H9 (cell line): ENCODE data around the gene ARHGEF10L. TPM values are rescaled to one million over a fixed set of nuclear protein-coding genes. Genes with fewer than 3 reads are reported as not detected.

Source experiments
- DNase-seq: peaks from one replicate; pipeline ENCODE4 v3.0.0-alpha.2; 2017
- H2AFZ ChIP-seq: one replicate; pipeline ENCODE4 v1.6.1; 2013; ENCODE audit warnings: mild to moderate bottlenecking, low read length, control low read depth, moderate library complexity
- H2AK5ac ChIP-seq: 2 replicates; pipeline ENCODE4 v1.6.1; 2013; ENCODE audit warnings: low read length, control low read depth, mixed read lengths; ENCODE audit not compliant: insufficient read length
- H2BK120ac ChIP-seq: one replicate; pipeline ENCODE4 v1.6.1; 2013; ENCODE audit warnings: low read depth, mild to moderate bottlenecking, low read length, control low read depth, inconsistent platforms; ENCODE audit not compliant: poor library complexity, severe bottlenecking
- H2BK12ac ChIP-seq: 2 replicates; pipeline ENCODE4 v1.6.1; 2013; ENCODE audit warnings: low read length, control low read depth, mixed read lengths, low read depth; ENCODE audit not compliant: insufficient read length
- H2BK15ac ChIP-seq: 2 replicates; pipeline ENCODE4 v1.6.1; 2013; ENCODE audit warnings: low read depth, low read length, control low read depth
- H2BK20ac ChIP-seq: one replicate; pipeline ENCODE4 v1.6.1; 2013; ENCODE audit warnings: low read depth, mild to moderate bottlenecking, low read length, control low read depth, inconsistent platforms; ENCODE audit not compliant: poor library complexity, severe bottlenecking
- H2BK5ac ChIP-seq: 2 replicates; pipeline ENCODE4 v1.6.1; 2013; ENCODE audit warnings: low read length, control low read depth, mixed read lengths; ENCODE audit not compliant: insufficient read length
- H3K14ac ChIP-seq: 2 replicates; pipeline ENCODE4 v1.6.1; 2013; ENCODE audit warnings: low read length, control low read depth; ENCODE audit not compliant: insufficient read depth
- H3K18ac ChIP-seq: 2 replicates; pipeline ENCODE4 v1.6.1; 2013; ENCODE audit warnings: low read depth, mild to moderate bottlenecking, mixed read lengths, low read length, control low read depth; ENCODE audit not compliant: insufficient read length
- H3K23ac ChIP-seq: 2 replicates; pipeline ENCODE4 v1.6.1; 2013; ENCODE audit warnings: low read length, control low read depth, mixed read lengths, low read depth; ENCODE audit not compliant: insufficient read length
- H3K23me2 ChIP-seq: 2 replicates; pipeline ENCODE4 v1.6.1; 2013; ENCODE audit warnings: low read depth, mild to moderate bottlenecking, mixed read lengths, low read length, control low read depth; ENCODE audit not compliant: insufficient read length, poor library complexity, severe bottlenecking
- H3K27ac ChIP-seq: 2 replicates; pipeline ENCODE4 v1.5.1; 2013; ENCODE audit warnings: low read length, control low read depth, mixed read lengths, low read depth; ENCODE audit not compliant: insufficient read length
- H3K27me3 ChIP-seq: 2 replicates; pipeline ENCODE4 v1.6.1; 2013; ENCODE audit warnings: low read length, control low read depth, inconsistent platforms; ENCODE audit not compliant: insufficient read depth
- H3K4ac ChIP-seq: 2 replicates; pipeline ENCODE4 v1.6.1; 2013; ENCODE audit warnings: low read depth, mild to moderate bottlenecking, control low read depth, inconsistent platforms, low read length, moderate library complexity
- H3K4me1 ChIP-seq: 2 replicates; pipeline ENCODE4 v1.6.1; 2013; ENCODE audit warnings: low read length, control low read depth, inconsistent platforms; ENCODE audit not compliant: insufficient read depth
- H3K4me2 ChIP-seq: 2 replicates; pipeline ENCODE4 v1.6.1; 2013; ENCODE audit warnings: low read length, control low read depth, mixed read lengths; ENCODE audit not compliant: insufficient read length, insufficient read depth
- H3K56ac ChIP-seq: 2 replicates; pipeline ENCODE4 v1.6.1; 2013; ENCODE audit warnings: low read depth, mild to moderate bottlenecking, mixed read lengths, low read length, control low read depth; ENCODE audit not compliant: insufficient read length
- H3K79me1 ChIP-seq: 2 replicates; pipeline ENCODE4 v1.6.1; 2013; ENCODE audit warnings: low read depth, mild to moderate bottlenecking, moderate library complexity, low read length, control low read depth, inconsistent platforms; ENCODE audit not compliant: insufficient read depth, poor library complexity, severe bottlenecking
- H3K79me2 ChIP-seq: 2 replicates; pipeline ENCODE4 v1.6.1; 2013; ENCODE audit warnings: low read length, control low read depth, inconsistent platforms; ENCODE audit not compliant: insufficient read depth
- H3K9ac ChIP-seq: 2 replicates; pipeline ENCODE4 v1.6.1; 2013; ENCODE audit warnings: low read length, control low read depth, mixed read lengths; ENCODE audit not compliant: insufficient read length; ENCODE audit errors: extremely low read depth
- H3K9me3 ChIP-seq: one replicate; pipeline ENCODE4 v1.6.1; 2013; ENCODE audit warnings: low read depth, low read length, inconsistent platforms; ENCODE audit not compliant: control insufficient read depth
- H3T11ph ChIP-seq: one replicate; pipeline ENCODE4 v1.6.1; 2013; ENCODE audit warnings: mild to moderate bottlenecking, low read length, control low read depth, inconsistent platforms
- H4K20me1 ChIP-seq: one replicate; pipeline ENCODE4 v1.6.1; 2013; ENCODE audit not compliant: control insufficient read depth, insufficient read length, insufficient read depth
- H4K5ac ChIP-seq: 2 replicates; pipeline ENCODE4 v1.6.1; 2013; ENCODE audit warnings: low read depth, mild to moderate bottlenecking, mixed read lengths, low read length, control low read depth; ENCODE audit not compliant: insufficient read length
- H4K8ac ChIP-seq: replicated peaks from 2 replicates; pipeline ENCODE4 v1.6.1; 2013; ENCODE audit warnings: low read length, control low read depth, mixed read lengths, low read depth; ENCODE audit not compliant: insufficient read length
- H4K91ac ChIP-seq: 2 replicates; pipeline ENCODE4 v1.6.1; 2013; ENCODE audit warnings: low read depth, mild to moderate bottlenecking, moderate library complexity, mixed read lengths, low read length, control low read depth; ENCODE audit not compliant: insufficient read length
- H3K27ac Mint-ChIP-seq, 3 experiments: 2 replicates in 2 of 3; 3 replicates in 1 of 3; pipeline ENCODE4 v1.8.0; 2020 to 2021; ENCODE audit warnings: mixed read lengths in 3 of 3, mild to moderate bottlenecking in 1 of 3, moderate library complexity in 1 of 3
- H3K27me3 Mint-ChIP-seq: 2 replicates; pipeline ENCODE4 v1.8.0; 2021; ENCODE audit warnings: low read depth, mild to moderate bottlenecking, moderate library complexity, mixed read lengths
- H3K36me3 Mint-ChIP-seq, 3 experiments: 2 replicates in 2 of 3; 3 replicates in 1 of 3; pipeline ENCODE4 v1.8.0; 2020 to 2021; ENCODE audit warnings: low read depth in 3 of 3, mixed read lengths in 3 of 3; ENCODE audit not compliant: insufficient read depth in 1 of 3
- H3K4me1 Mint-ChIP-seq, 2 experiments: 2 replicates each; pipeline ENCODE4 v1.8.0; 2020; ENCODE audit warnings: mixed read lengths in 2 of 2
- H3K4me3 Mint-ChIP-seq, 2 experiments: 2 replicates in 1 of 2; 3 replicates in 1 of 2; pipeline ENCODE4 v1.8.0; 2020 to 2021; ENCODE audit warnings: mild to moderate bottlenecking in 2 of 2, mixed read lengths in 2 of 2, moderate library complexity in 1 of 2
- H3K9me3 Mint-ChIP-seq, 2 experiments: 2 replicates in 1 of 2; 3 replicates in 1 of 2; pipeline ENCODE4 v1.8.0; 2020; ENCODE audit warnings: mild to moderate bottlenecking in 2 of 2, mixed read lengths in 2 of 2, moderate library complexity in 1 of 2
- WGBS: extraction: QIAGEN DNeasy Blood & Tissue Kit; methylation state at CpG from one replicate; pipeline ENCODE4 v1.1.7; 2013; ENCODE audit warnings: missing lambda C conversion rate, low lambda C conversion rate, mixed read lengths; ENCODE audit not compliant: insufficient read length; ENCODE audit errors: extremely low coverage; 5-methylcytosine and 5-hydroxymethylcytosine counted together
- total RNA-seq: library from RNA; stranded (reverse); gene quantifications from 2 replicates; pipeline ENCODE4 v1.2.1, GENCODE V29; 2021
- TF ChIP-seq, protein P1 (sequence below): fragments of 200-600 bp; sonication (generic); conservative IDR thresholded peaks from 3 replicates; pipeline ENCODE4 v1.8.0; 2021; ENCODE audit warnings: antibody characterized with exemption, mild to moderate bottlenecking

Gene ARHGEF10L
- total RNA-seq, 1 experiment from 2014 or later, result 20.2 TPM

DNA sequence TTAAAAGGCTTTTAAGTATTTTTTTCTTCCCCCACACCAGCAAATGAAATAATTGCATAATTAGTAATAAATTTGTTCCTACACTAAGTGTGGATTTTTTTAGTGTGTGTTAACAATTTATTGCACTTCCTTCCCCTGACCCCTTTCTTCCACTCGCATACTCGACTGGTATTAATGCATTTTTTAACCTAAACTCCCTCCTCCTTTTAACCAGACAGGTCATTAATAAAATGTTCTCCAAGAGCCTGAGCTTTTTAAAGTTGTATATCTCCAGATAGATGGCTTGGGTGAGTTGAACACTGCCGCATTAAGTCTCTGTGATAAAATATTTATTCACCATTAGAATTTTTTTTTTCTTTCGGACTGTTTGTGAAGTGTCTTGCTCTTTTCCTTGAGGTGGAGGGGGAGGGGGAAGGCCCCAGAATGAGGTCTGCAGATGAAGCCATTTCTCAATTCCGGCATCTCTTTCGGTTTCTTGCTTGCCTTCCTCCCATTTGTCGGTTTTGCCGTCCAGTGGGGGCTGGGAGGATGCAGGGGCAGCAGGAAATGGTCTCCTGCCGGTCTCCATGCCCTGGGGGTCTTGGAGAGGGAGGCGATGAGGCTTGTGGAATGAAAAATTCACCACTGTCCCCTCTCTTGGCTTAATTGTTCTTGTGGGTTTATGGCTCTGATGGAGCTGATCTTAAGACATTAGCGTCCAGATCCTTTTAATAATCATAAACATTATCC lies 151.6 kb downstream of the ARHGEF10L start:
- no peak overlapping the region for H3K9ac ChIP-seq
- H3K4me1 ChIP-seq, result no peaks in the 10 kb centered on the region
- H3K4me1 Mint-ChIP-seq, result peaks cover 4 to 14% of the 10 kb centered on the region in 2 experiments
- H2BK20ac ChIP-seq, result no peak overlapping the region
- H3K27me3 ChIP-seq, result no peaks in the 10 kb centered on the region
- no peak overlapping the region for H3K27ac ChIP-seq
- H2BK12ac ChIP-seq, result no peak overlapping the region
- H4K20me1 ChIP-seq, result no peaks in the 10 kb centered on the region
- TF ChIP-seq, protein P1, sequence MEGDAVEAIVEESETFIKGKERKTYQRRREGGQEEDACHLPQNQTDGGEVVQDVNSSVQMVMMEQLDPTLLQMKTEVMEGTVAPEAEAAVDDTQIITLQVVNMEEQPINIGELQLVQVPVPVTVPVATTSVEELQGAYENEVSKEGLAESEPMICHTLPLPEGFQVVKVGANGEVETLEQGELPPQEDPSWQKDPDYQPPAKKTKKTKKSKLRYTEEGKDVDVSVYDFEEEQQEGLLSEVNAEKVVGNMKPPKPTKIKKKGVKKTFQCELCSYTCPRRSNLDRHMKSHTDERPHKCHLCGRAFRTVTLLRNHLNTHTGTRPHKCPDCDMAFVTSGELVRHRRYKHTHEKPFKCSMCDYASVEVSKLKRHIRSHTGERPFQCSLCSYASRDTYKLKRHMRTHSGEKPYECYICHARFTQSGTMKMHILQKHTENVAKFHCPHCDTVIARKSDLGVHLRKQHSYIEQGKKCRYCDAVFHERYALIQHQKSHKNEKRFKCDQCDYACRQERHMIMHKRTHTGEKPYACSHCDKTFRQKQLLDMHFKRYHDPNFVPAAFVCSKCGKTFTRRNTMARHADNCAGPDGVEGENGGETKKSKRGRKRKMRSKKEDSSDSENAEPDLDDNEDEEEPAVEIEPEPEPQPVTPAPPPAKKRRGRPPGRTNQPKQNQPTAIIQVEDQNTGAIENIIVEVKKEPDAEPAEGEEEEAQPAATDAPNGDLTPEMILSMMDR, result no peak
- no peaks in the 10 kb centered on the region for H3K9me3 ChIP-seq
- no peak overlapping the region for H2BK5ac ChIP-seq
- no peaks in the 10 kb centered on the region; the same call in none of the 2 replicates for H3K27me3 Mint-ChIP-seq
- H2BK15ac ChIP-seq, result no peak overlapping the region
- no peaks in the 10 kb centered on the region for H3K79me1 ChIP-seq
- H4K8ac ChIP-seq, result no peak overlapping the region
- no peak overlapping the region for H3T11ph ChIP-seq
- H2AFZ ChIP-seq, result no peak overlapping the region
- H4K5ac ChIP-seq, result no peak overlapping the region
- H3K9me3 Mint-ChIP-seq, result peaks cover 0 to 5% of the 10 kb centered on the region in 2 experiments; a peak in 2 of 5 replicates
- H4K91ac ChIP-seq, result no peak overlapping the region
- peak overlapping the region in 1 of 3 experiments; percentile 11; a peak in 1 of 7 replicates for H3K27ac Mint-ChIP-seq
- H3K23ac ChIP-seq, result no peak overlapping the region
- no peak overlapping the region for H3K18ac ChIP-seq
- H3K4ac ChIP-seq, result no peak overlapping the region
- H3K4me3 Mint-ChIP-seq, result no peak overlapping the region
- WGBS, result no CpG with 5 or more reads among the region's 11 CpGs
- no peak overlapping the region for H3K4me2 ChIP-seq
- no peak overlapping the region for H2AK5ac ChIP-seq
- H3K56ac ChIP-seq, result no peak overlapping the region
- DNase-seq, result no peak
- H2BK120ac ChIP-seq, result no peak overlapping the region
- H3K36me3 Mint-ChIP-seq, result peaks cover 24 to 41% (median 30%) of the 10 kb centered on the region in 3 experiments
- no peak overlapping the region for H3K14ac ChIP-seq
- H3K79me2 ChIP-seq, result no peaks in the 10 kb centered on the region
- no peaks in the 10 kb centered on the region for H3K23me2 ChIP-seq
